NCI-H1930 (cell line): ENCODE measurements around the gene F2RL2.
"Not testable (repeated sequence)": the region's sequence is repeated elsewhere in the genome, so short reads cannot be mapped to it uniquely, and the experiment has no call there.

Experiments used
- DNase-seq, 2 experiments: peaks; one replicate each; lab custom pipeline; 2025; lab: John Stamatoyannopoulos, UW

F2RL2 gene

DNA sequence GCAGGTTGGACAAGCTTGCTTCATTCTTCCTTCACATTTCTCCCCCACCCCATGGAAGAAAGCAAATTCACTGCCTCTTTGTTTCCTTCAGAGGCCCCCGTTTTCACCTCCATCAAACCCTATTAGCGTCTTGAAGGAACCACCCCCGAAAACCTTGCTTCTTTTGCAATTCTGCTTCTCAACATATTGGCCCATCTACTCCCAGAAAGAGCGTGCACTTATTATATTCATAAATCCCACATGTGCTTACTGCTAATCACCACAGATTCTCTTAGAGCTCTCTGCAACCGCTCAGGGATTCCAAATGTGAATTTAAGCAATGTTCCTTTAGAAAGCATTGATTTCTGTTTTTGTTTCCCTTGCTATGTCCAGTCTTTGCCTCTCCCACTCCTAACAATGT is 1.1 kb downstream of the F2RL2 start:
- no peak for DNase-seq

DNA sequence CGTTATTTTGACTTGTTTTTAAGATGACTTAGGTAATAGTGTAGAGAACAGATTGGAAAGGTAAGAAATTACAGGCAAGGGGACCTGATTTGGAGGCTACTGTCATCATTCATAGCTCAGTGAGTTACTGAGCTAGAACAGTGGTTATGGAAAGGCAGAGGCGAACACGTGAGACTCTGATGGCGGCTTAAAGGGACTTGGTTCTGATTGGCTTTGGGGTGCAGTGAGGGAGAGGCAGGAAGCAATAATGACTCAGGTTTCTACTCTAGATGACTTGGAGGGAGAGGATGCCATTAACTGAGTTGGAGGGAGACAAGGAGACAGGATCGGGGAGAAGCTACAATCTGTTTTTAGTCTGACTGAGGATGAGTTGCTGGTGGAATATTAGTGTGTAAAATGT is 3.0 kb downstream of the F2RL2 start:
- no peak for DNase-seq

GRCh38 chr5:76617675-76618074 is 5.5 kb downstream of the F2RL2 start:
- no peak for DNase-seq

- no peak for DNase-seq
These were observed 6.0 kb downstream of the F2RL2 start for GRCh38 chr5:76617229-76617628.

GRCh38 chr5:76616206-76616605 is 7.0 kb downstream of the F2RL2 start:
- DNase-seq: no peak

GRCh38 chr5:76615759-76616158 is 7.4 kb downstream of the F2RL2 start:
- DNase-seq: no peak

GRCh38 chr5:76612942-76613341 is 10.3 kb downstream of the F2RL2 start:
- DNase-seq: no peak

GRCh38 chr5:76610196-76610595 is 13.0 kb downstream of the F2RL2 start:
- DNase-seq: no peak

DNA sequence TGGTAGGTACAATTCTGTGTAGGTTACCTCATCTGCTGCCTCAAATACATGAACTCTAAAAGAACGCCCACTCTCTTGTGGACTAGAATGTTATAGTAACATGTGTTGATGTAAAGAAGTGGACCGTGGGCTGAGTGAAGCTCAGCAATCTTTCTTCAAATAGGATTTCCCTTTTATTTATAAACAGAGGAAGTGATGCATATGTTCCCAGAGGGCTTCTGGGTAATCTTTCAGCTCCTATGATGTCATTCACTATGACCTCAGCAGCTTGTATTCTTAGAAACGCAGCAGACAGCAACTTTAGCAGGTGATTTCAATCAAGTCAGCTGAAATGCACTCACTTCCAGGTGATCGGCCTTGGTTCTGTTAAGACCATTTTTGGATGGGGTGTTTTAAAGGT is 14.4 kb downstream of the F2RL2 start:
- DNase-seq: no peak

- DNase-seq: no peak
These were observed 15.8 kb downstream of the F2RL2 start for GRCh38 chr5:76607353-76607871.

DNA sequence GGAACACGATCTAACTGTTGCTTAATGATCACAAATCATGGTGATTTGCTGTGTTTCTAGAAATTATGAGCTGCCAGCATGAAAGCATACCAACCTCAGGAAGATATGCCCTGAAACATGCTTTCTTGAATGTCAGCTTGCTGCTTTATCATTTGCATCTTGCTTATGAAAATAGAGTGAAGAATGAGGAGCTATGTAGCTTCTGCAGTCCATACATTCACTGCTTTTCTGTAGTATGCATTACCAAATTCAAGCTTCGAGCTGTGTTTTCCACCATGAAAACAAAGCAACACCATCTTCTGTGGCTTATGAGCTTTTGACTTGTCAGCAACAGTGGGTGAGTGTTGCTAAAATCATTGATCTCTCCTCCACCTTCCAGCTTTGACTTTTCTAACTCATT is 16.5 kb downstream of the F2RL2 start:
- DNase-seq: no peak

- no peak for DNase-seq
These were observed 18.4 kb downstream of the F2RL2 start for GRCh38 chr5:76604838-76605237.

DNA sequence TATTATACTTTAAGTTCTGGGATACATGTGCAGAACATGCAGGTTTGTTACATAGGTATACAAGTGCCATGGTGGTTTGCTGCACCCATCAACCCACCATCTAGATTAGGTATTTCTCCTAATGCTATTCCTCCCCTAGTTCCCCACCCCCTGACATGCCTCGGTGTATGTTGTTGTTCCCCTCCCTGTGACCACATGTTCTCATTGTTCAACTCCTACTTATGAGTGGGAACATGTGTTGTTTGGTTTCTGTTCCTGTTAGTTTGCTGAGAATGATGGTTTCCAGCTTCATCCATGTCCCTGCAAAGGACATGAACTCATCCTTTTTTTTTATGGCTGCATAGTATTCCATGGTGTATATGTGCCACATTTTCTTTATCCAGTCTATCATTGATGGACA is 19.2 kb downstream of the F2RL2 start:
- not testable (repeated sequence) for DNase-seq

GRCh38 chr5:76602094-76602726 is 21.0 kb downstream of the F2RL2 start:
- DNase-seq: no peak

GRCh38 chr5:76601470-76601869 is 21.7 kb downstream of the F2RL2 start:
- peak; percentile 7 to 19 for DNase-seq

DNA sequence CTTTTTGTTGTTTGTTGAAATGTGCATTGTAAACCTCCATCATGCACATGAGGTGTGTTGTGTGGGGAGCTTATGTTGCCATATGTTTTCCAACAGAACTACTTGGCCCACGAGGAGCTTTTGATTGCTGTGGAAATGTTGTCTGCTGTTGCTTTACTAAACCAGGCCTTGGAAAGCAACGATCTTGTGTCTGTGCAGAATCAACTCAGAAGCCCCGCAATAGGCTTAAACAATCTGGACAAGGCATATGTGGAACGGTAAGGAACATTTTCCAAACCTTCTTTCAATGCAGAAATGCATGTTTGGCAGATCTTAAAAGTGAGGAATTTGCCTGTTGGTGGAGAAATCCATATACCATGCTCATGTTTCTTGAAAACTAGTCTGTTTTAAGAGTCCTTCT is 22.5 kb downstream of the F2RL2 start:
- no peak for DNase-seq

GRCh38 chr5:76598531-76598930 is 24.7 kb downstream of the F2RL2 start:
- no peak for DNase-seq

GRCh38 chr5:76595755-76596481 is 27.3 kb downstream of the F2RL2 start:
- no peak for DNase-seq

DNA sequence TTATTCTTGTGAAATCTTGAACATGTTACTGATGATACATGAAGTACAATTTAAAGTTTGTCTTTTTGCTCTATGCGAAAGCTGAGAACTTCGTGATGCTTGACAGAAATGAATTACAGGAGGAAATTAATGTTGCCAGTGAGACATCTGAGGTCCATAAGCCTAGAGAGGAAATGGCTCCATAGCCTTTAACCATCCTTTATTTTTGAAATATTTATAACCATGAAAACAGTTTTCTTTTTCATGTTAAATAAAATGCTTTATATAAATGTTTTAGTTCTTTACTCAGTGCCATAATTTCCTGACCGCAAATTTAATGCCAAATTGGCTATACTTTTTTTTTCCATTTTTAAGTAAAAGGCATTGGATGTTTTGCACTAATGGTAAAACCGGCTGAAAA is 29.1 kb downstream of the F2RL2 start:
- DNase-seq: no peak

DNA sequence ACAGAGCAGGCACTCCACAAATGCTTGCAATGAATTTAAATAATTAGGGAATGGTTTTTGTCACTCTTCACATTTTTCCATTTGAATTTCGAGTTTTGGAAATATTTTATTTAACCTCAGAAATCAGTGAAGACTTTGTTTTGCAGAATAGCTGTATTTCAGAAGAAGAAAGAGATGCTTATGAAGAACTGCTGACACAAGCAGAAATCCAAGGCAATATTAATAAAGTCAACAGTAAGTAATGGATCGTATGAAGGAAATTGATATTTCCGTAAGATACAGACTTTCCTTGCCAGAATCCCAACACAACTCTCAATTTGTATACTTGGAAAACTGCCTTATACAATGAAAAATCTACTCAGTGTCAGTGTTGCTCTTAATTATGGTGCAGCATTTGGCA is 30.5 kb downstream of the F2RL2 start:
- no peak for DNase-seq

GRCh38 chr5:76591366-76591765 is 31.8 kb downstream of the F2RL2 start:
- DNase-seq: no peak

- DNase-seq: no peak
These were observed 33.2 kb downstream of the F2RL2 start for GRCh38 chr5:76590027-76590426.

GRCh38 chr5:76586531-76586930 is 36.7 kb downstream of the F2RL2 start:
- DNase-seq: no peak

DNA sequence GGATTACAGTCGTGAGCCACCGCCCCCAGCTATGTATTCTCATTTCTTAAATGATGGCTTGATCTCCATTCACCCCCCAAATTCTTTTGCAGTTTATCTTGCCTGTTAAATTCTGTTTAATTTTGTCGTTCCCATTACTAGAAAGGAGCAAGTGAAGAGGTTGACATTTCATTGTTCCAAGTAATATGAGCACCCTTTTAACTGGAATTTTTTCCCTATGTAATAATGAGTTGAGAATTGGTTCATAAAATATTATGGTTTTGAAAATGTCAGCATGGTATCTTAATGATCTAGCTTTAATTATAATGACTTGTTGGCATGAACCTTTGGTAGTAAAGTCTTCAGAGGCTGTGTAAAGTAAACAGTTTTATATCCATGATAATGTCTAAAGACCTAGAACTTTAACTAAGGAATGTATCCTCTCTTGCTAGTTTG is 37.4 kb downstream of the F2RL2 start:
- DNase-seq: no peak
